Neural crest cell (in vitro differentiated cells): ENCODE measurements around the gene HES5. TPM values are rescaled to one million over a fixed set of nuclear protein-coding genes. Genes with fewer than 3 reads are reported as not detected.

Source experiments
- DNase-seq: peaks from one replicate; pipeline ENCODE4 v3.0.0; 2021; ENCODE audit warnings: low read depth, mixed read lengths, low spot score
- H3K27ac Mint-ChIP-seq: one replicate; pipeline ENCODE4 v1.8.0; 2021; ENCODE audit warnings: mild to moderate bottlenecking, mixed read lengths; ENCODE audit not compliant: unreplicated experiment
- H3K27me3 Mint-ChIP-seq: 2 replicates; pipeline ENCODE4 v1.8.0; 2021; ENCODE audit warnings: low read depth, mild to moderate bottlenecking, mixed read lengths
- H3K36me3 Mint-ChIP-seq: 2 replicates; pipeline ENCODE4 v1.8.0; 2021; ENCODE audit warnings: low read depth, mild to moderate bottlenecking, mixed read lengths
- H3K4me1 Mint-ChIP-seq: 2 replicates; pipeline ENCODE4 v1.8.0; 2021; ENCODE audit warnings: mixed read lengths
- H3K4me3 Mint-ChIP-seq: one replicate; pipeline ENCODE4 v1.8.0; 2021; ENCODE audit warnings: mild to moderate bottlenecking, mixed read lengths
- H3K9me3 Mint-ChIP-seq: 2 replicates; pipeline ENCODE4 v1.8.0; 2021; ENCODE audit warnings: mixed read lengths
- CTCF ChIP-seq: fragments of 200-600 bp; sonication (generic); conservative IDR thresholded peaks from 2 replicates; pipeline ENCODE4 v1.5.0; 2021; ENCODE audit warnings: antibody characterized with exemption, mild to moderate bottlenecking
- total RNA-seq: library from RNA; stranded (reverse); gene quantifications from 2 replicates; pipeline ENCODE4 v1.2.1, GENCODE V29; 2021

The HES5 gene
- total RNA-seq, 1 donor from 2014 or later = 92.2 TPM

- Mint-ChIP-seq H3K27ac (peak overlapping the region; percentile 16), H3K36me3 (no peaks in the 10 kb centered on the region), H3K9me3 (no peaks in the 10 kb centered on the region), H3K4me1 (peaks cover 30% of the 10 kb centered on the region), H3K27me3 (peaks cover 21% of the 10 kb centered on the region), H3K4me3 (peak overlapping the region; percentile 98)
- TF ChIP-seq CTCF = no peak
- DNase-seq = no peak
Measured at GRCh38 chr1:2523891-2524609, 6.0 kb downstream of the HES5 start.

GRCh38 chr1:2523191-2523890 lies 6.7 kb downstream of the HES5 start:
- no peak for TF ChIP-seq CTCF
- Mint-ChIP-seq H3K36me3 (no peaks in the 10 kb centered on the region), H3K9me3 (no peaks in the 10 kb centered on the region), H3K4me1 (peaks cover 30% of the 10 kb centered on the region), H3K27ac (no peak overlapping the region), H3K27me3 (peaks cover 14% of the 10 kb centered on the region), H3K4me3 (peak overlapping the region; percentile 70)
- no peak for DNase-seq

GRCh38 chr1:2522230-2522629 lies 7.8 kb downstream of the HES5 start:
- DNase-seq = no peak
- Mint-ChIP-seq H3K27ac (peak overlapping the region; percentile 20), H3K4me3 (peak overlapping the region; percentile 70), H3K27me3 (peaks cover 5% of the 10 kb centered on the region), H3K9me3 (no peaks in the 10 kb centered on the region), H3K36me3 (no peaks in the 10 kb centered on the region), H3K4me1 (peaks cover 28% of the 10 kb centered on the region)
- no peak for TF ChIP-seq CTCF

- Mint-ChIP-seq H3K4me1 (peaks cover 18% of the 10 kb centered on the region), H3K4me3 (no peak overlapping the region), H3K9me3 (no peaks in the 10 kb centered on the region), H3K27me3 (no peaks in the 10 kb centered on the region), H3K27ac (no peak overlapping the region), H3K36me3 (no peaks in the 10 kb centered on the region)
- TF ChIP-seq CTCF = no peak
- DNase-seq = no peak
Measured at GRCh38 chr1:2520806-2521205, 9.3 kb downstream of the HES5 start.

- H3K9me3 Mint-ChIP-seq = no peaks in the 10 kb centered on the region
- H3K27ac Mint-ChIP-seq = no peak overlapping the region
- no peak for DNase-seq
- TF ChIP-seq CTCF = no peak
- no peaks in the 10 kb centered on the region for H3K27me3 Mint-ChIP-seq
- H3K4me3 Mint-ChIP-seq = no peak overlapping the region
- no peaks in the 10 kb centered on the region for H3K36me3 Mint-ChIP-seq
- H3K4me1 Mint-ChIP-seq = peaks cover 14% of the 10 kb centered on the region
Measured at GRCh38 chr1:2520206-2520605, 9.9 kb downstream of the HES5 start.
